Skeletal muscle tissue (tissue), 4 donors: ENCODE results near the gene DPYD. TPM values are rescaled to one million over a fixed set of nuclear protein-coding genes. Genes with fewer than 3 reads are reported as not detected.

ENCODE experiments used
- H3K27ac ChIP-seq: one replicate; pipeline ENCODE4 v1.7.0; 2013; ENCODE audit warnings: mild to moderate bottlenecking, low read depth, low read length, inconsistent platforms
- H3K27me3 ChIP-seq, 3 donors: one replicate each; pipeline ENCODE4 v1.7.0; 2013; ENCODE audit warnings: low read length in 3 of 3; ENCODE audit not compliant: control insufficient read depth in 3 of 3, insufficient read depth in 3 of 3
- H3K36me3 ChIP-seq, 3 donors: one replicate each; pipeline ENCODE4 v1.7.0; 2013; ENCODE audit warnings: low read length in 3 of 3; ENCODE audit not compliant: control insufficient read depth in 3 of 3, insufficient read depth in 3 of 3
- H3K4me1 ChIP-seq, 3 donors: one replicate each; pipeline ENCODE4 v1.7.0; 2013; ENCODE audit warnings: low read length in 3 of 3, mild to moderate bottlenecking in 3 of 3; ENCODE audit not compliant: control insufficient read depth in 3 of 3, insufficient read depth in 3 of 3
- H3K4me3 ChIP-seq, 3 donors: one replicate each; pipeline ENCODE4 v1.7.0; 2013; ENCODE audit warnings: low read length in 3 of 3
- H3K9ac ChIP-seq, 3 donors: one replicate each; pipeline ENCODE4 v1.7.0; 2013; ENCODE audit warnings: low read length in 3 of 3, mild to moderate bottlenecking in 3 of 3, moderate library complexity in 2 of 3, low read depth in 1 of 3
- H3K9me3 ChIP-seq, 3 donors: one replicate each; pipeline ENCODE4 v1.7.0; 2013; ENCODE audit warnings: low read length in 3 of 3; ENCODE audit not compliant: control insufficient read depth in 3 of 3
- total RNA-seq: library from RNA; depleted of rRNA; stranded (reverse); fragments of >200 nt; gene quantifications from one replicate; pipeline ENCODE4 v1.2.3, GENCODE V29; 2014
- donor health status: Osteomylitis.

Gene DPYD
- total RNA-seq, 1 donor from 2014 or later, result 18.8 TPM

- H3K4me3 ChIP-seq, result no peak overlapping the region
- no peak overlapping the region for H3K27ac ChIP-seq
- H3K9me3 ChIP-seq, result peaks cover 0 to 3% (median 2%) of the 10 kb centered on the region in 3 donors
- H3K27me3 ChIP-seq, result no peaks in the 10 kb centered on the region
- no peaks in the 10 kb centered on the region for H3K36me3 ChIP-seq
- no peak overlapping the region for H3K9ac ChIP-seq
- H3K4me1 ChIP-seq, result no peaks in the 10 kb centered on the region
These were observed 273.1 kb downstream of the DPYD start for GRCh38 chr1:97647776-97648175.

- Histone ChIP-seq H3K4me3 (no peak overlapping the region), H3K4me1 (no peaks in the 10 kb centered on the region), H3K27me3 (no peaks in the 10 kb centered on the region), H3K9ac (no peak overlapping the region), H3K9me3 (peaks cover 0 to 3% (median 2%) of the 10 kb centered on the region in 3 donors), H3K27ac (no peak overlapping the region), H3K36me3 (no peaks in the 10 kb centered on the region)
These were observed 274.8 kb downstream of the DPYD start for GRCh38 chr1:97646071-97646470.

- H3K27me3 ChIP-seq, result no peaks in the 10 kb centered on the region
- H3K36me3 ChIP-seq, result no peaks in the 10 kb centered on the region
- H3K9me3 ChIP-seq, result peaks cover 0 to under 1% (median 0%) of the 10 kb centered on the region in 3 donors
- no peak overlapping the region for H3K4me3 ChIP-seq
- no peak overlapping the region for H3K9ac ChIP-seq
- no peak overlapping the region for H3K27ac ChIP-seq
- H3K4me1 ChIP-seq, result no peaks in the 10 kb centered on the region
These were observed 280.2 kb downstream of the DPYD start for GRCh38 chr1:97640677-97641076.

GRCh38 chr1:97636941-97637340, 283.9 kb downstream of the DPYD start:
- no peak overlapping the region for H3K4me3 ChIP-seq
- no peaks in the 10 kb centered on the region for H3K27me3 ChIP-seq
- H3K4me1 ChIP-seq, result no peaks in the 10 kb centered on the region
- no peaks in the 10 kb centered on the region for H3K36me3 ChIP-seq
- H3K9me3 ChIP-seq, result no peaks in the 10 kb centered on the region
- H3K27ac ChIP-seq, result no peak overlapping the region
- no peak overlapping the region for H3K9ac ChIP-seq

GRCh38 chr1:97634758-97635157, 286.1 kb downstream of the DPYD start:
- Histone ChIP-seq H3K36me3 (no peaks in the 10 kb centered on the region), H3K9ac (no peak overlapping the region), H3K27ac (no peak overlapping the region), H3K9me3 (no peaks in the 10 kb centered on the region), H3K4me1 (no peaks in the 10 kb centered on the region), H3K27me3 (no peaks in the 10 kb centered on the region), H3K4me3 (no peak overlapping the region)

- no peaks in the 10 kb centered on the region for H3K36me3 ChIP-seq
- no peak overlapping the region for H3K9ac ChIP-seq
- no peaks in the 10 kb centered on the region for H3K27me3 ChIP-seq
- no peak overlapping the region for H3K27ac ChIP-seq
- H3K4me1 ChIP-seq, result no peaks in the 10 kb centered on the region
- H3K4me3 ChIP-seq, result no peak overlapping the region
- no peaks in the 10 kb centered on the region for H3K9me3 ChIP-seq
These were observed 288.1 kb downstream of the DPYD start for GRCh38 chr1:97632776-97633175.

GRCh38 chr1:97632075-97632474, 288.8 kb downstream of the DPYD start:
- H3K9me3 ChIP-seq, result no peaks in the 10 kb centered on the region

GRCh38 chr1:97630948-97631347, 289.9 kb downstream of the DPYD start:
- Histone ChIP-seq H3K9ac (no peak overlapping the region), H3K27me3 (no peaks in the 10 kb centered on the region), H3K4me1 (no peaks in the 10 kb centered on the region), H3K4me3 (no peak overlapping the region), H3K36me3 (no peaks in the 10 kb centered on the region), H3K27ac (no peak overlapping the region), H3K9me3 (no peaks in the 10 kb centered on the region)

More at GRCh38 chr1:97632075-97632474, 288.8 kb downstream of the DPYD start:
- H3K9ac ChIP-seq, result no peak overlapping the region
- H3K4me1 ChIP-seq, result no peaks in the 10 kb centered on the region
- no peaks in the 10 kb centered on the region for H3K36me3 ChIP-seq
- no peak overlapping the region for H3K4me3 ChIP-seq
- no peak overlapping the region for H3K27ac ChIP-seq
- H3K27me3 ChIP-seq, result no peaks in the 10 kb centered on the region

GRCh38 chr1:97630281-97630680, 290.6 kb downstream of the DPYD start:
- no peaks in the 10 kb centered on the region for H3K27me3 ChIP-seq
- no peaks in the 10 kb centered on the region for H3K36me3 ChIP-seq
- H3K4me1 ChIP-seq, result no peaks in the 10 kb centered on the region
- H3K4me3 ChIP-seq, result no peak overlapping the region
- H3K9ac ChIP-seq, result no peak overlapping the region
- H3K27ac ChIP-seq, result no peak overlapping the region
- no peaks in the 10 kb centered on the region for H3K9me3 ChIP-seq

GRCh38 chr1:97623220-97623619, 297.6 kb downstream of the DPYD start:
- no peaks in the 10 kb centered on the region for H3K36me3 ChIP-seq
- H3K4me3 ChIP-seq, result no peak overlapping the region
- H3K9ac ChIP-seq, result no peak overlapping the region
- H3K27ac ChIP-seq, result no peak overlapping the region
- H3K4me1 ChIP-seq, result no peaks in the 10 kb centered on the region
- no peaks in the 10 kb centered on the region for H3K27me3 ChIP-seq
- no peaks in the 10 kb centered on the region for H3K9me3 ChIP-seq

GRCh38 chr1:97621955-97622354, 298.9 kb downstream of the DPYD start:
- Histone ChIP-seq H3K4me1 (no peaks in the 10 kb centered on the region), H3K36me3 (no peaks in the 10 kb centered on the region), H3K4me3 (no peak overlapping the region), H3K27me3 (no peaks in the 10 kb centered on the region), H3K9me3 (no peaks in the 10 kb centered on the region), H3K27ac (no peak overlapping the region), H3K9ac (no peak overlapping the region)
